ENCODE data around the gene NEUROD6. TPM values are rescaled to one million over a fixed set of nuclear protein-coding genes. Genes with fewer than 3 reads are reported as not detected.

NEUROD6 gene
- total and polyA plus RNA-seq, 2 experiments from 2014 or later, result not detected

DNA sequence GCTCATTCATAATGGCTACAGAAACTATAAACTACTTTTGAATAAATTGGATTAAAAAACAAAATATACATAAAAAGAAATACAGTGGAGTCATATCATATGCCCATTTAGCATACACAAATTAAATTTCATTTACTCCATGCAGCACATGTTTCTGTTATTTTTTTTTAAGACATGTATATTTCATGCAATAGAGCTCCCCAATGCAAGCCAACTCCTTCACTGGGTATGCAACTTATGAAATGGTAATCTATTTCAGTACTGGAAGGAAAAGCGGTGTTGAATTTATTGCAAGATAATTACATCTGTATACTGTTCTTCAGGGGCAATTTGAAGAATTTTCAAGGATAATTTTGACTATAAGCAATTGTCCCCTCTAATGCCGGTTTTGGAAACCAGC lies 49.9 kb downstream of the NEUROD6 start (continued):
- TF ChIP-seq, protein P1, sequence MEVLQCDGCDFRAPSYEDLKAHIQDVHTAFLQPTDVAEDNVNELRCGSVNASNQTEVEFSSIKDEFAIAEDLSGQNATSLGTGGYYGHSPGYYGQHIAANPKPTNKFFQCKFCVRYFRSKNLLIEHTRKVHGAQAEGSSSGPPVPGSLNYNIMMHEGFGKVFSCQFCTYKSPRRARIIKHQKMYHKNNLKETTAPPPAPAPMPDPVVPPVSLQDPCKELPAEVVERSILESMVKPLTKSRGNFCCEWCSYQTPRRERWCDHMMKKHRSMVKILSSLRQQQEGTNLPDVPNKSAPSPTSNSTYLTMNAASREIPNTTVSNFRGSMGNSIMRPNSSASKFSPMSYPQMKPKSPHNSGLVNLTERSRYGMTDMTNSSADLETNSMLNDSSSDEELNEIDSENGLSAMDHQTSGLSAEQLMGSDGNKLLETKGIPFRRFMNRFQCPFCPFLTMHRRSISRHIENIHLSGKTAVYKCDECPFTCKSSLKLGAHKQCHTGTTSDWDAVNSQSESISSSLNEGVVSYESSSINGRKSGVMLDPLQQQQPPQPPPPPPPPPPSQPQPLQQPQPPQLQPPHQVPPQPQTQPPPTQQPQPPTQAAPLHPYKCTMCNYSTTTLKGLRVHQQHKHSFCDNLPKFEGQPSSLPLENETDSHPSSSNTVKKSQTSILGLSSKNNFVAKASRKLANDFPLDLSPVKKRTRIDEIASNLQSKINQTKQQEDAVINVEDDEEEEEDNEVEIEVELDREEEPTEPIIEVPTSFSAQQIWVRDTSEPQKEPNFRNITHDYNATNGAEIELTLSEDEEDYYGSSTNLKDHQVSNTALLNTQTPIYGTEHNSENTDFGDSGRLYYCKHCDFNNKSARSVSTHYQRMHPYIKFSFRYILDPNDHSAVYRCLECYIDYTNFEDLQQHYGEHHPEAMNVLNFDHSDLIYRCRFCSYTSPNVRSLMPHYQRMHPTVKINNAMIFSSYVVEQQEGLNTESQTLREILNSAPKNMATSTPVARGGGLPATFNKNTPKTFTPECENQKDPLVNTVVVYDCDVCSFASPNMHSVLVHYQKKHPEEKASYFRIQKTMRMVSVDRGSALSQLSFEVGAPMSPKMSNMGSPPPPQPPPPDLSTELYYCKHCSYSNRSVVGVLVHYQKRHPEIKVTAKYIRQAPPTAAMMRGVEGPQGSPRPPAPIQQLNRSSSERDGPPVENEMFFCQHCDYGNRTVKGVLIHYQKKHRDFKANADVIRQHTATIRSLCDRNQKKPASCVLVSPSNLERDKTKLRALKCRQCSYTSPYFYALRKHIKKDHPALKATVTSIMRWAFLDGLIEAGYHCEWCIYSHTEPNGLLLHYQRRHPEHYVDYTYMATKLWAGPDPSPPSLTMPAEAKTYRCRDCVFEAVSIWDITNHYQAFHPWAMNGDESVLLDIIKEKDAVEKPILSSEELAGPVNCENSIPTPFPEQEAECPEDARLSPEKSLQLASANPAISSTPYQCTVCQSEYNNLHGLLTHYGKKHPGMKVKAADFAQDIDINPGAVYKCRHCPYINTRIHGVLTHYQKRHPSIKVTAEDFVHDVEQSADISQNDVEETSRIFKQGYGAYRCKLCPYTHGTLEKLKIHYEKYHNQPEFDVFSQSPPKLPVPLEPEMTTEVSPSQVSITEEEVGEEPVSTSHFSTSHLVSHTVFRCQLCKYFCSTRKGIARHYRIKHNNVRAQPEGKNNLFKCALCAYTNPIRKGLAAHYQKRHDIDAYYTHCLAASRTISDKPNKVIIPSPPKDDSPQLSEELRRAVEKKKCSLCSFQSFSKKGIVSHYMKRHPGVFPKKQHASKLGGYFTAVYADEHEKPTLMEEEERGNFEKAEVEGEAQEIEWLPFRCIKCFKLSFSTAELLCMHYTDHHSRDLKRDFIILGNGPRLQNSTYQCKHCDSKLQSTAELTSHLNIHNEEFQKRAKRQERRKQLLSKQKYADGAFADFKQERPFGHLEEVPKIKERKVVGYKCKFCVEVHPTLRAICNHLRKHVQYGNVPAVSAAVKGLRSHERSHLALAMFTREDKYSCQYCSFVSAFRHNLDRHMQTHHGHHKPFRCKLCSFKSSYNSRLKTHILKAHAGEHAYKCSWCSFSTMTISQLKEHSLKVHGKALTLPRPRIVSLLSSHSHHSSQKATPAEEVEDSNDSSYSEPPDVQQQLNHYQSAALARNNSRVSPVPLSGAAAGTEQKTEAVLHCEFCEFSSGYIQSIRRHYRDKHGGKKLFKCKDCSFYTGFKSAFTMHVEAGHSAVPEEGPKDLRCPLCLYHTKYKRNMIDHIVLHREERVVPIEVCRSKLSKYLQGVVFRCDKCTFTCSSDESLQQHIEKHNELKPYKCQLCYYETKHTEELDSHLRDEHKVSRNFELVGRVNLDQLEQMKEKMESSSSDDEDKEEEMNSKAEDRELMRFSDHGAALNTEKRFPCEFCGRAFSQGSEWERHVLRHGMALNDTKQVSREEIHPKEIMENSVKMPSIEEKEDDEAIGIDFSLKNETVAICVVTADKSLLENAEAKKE (CRISPR knock-in tag; IDR thresholded peaks at IDR 0.05), result no peak
- TF ChIP-seq EZH2 (IDR thresholded peaks at IDR 0.05; ENCODE audit: low read depth, unreplicated experiment) (no peak), JUNB (IDR thresholded peaks at IDR 0.05; ENCODE audit: unreplicated experiment) (no peak), ZNF114 (CRISPR knock-in tag; IDR thresholded peaks at IDR 0.05) (no peak), EZH2phosphoT487 (IDR thresholded peaks at IDR 0.05; ENCODE audit: unreplicated experiment) (no peak), NANOG (IDR thresholded peaks at IDR 0.05; ENCODE audit: borderline replicate concordance) (no peak)

Small RNA genes lying within 50 kb of the gene (small RNA-seq; reads per million reads assigned to genes)
- gene AC006380.1 (ENCODE audit: low replicate concordance), result not detected

Other genes with a start within 250 kb of the NEUROD6 start
- 0.27 and 0.45 TPM in 2 replicates for gene ITPRID1, start 173.4 kb upstream of the NEUROD6 start, total RNA-seq (2014; rRNA removed; shearing (Covaris generic))
- 0.05 TPM in 1 of 2 replicates, not detected in the other for gene ITPRID1, start 173.4 kb upstream of the NEUROD6 start, polyA plus RNA-seq (2016; fragmentation: Nextera tagmentation; extraction: Ambion mirVana)

Measured in GM23338 (cell line).